GM13976 (cell line): ENCODE results near the gene CCRL2.

Experiments
- DNase-seq: peaks from one replicate; pipeline ENCODE4 v3.0.0; 2012; ENCODE audit warnings: low spot score
- in situ Hi-C: fragments of 300-500 bp; cut with MboI; formaldehyde crosslinking; loops from one replicate; pipeline ENCODE4 v1.12.0; 2022; ENCODE audit warnings: low sequenced_read_pairs, mixed read lengths, inconsistent platforms; ENCODE audit not compliant: unreplicated experiment
- TF ChIP-seq, protein P1 (sequence below): IDR thresholded peaks from 2 replicates; pipeline ENCODE4 v1.5.1; 2012; ENCODE audit warnings: borderline replicate concordance, mild to moderate bottlenecking; ENCODE audit not compliant: insufficient read depth; ENCODE audit errors: extremely low read depth, missing control alignments, control extremely low read depth

CCRL2 gene

DNA sequence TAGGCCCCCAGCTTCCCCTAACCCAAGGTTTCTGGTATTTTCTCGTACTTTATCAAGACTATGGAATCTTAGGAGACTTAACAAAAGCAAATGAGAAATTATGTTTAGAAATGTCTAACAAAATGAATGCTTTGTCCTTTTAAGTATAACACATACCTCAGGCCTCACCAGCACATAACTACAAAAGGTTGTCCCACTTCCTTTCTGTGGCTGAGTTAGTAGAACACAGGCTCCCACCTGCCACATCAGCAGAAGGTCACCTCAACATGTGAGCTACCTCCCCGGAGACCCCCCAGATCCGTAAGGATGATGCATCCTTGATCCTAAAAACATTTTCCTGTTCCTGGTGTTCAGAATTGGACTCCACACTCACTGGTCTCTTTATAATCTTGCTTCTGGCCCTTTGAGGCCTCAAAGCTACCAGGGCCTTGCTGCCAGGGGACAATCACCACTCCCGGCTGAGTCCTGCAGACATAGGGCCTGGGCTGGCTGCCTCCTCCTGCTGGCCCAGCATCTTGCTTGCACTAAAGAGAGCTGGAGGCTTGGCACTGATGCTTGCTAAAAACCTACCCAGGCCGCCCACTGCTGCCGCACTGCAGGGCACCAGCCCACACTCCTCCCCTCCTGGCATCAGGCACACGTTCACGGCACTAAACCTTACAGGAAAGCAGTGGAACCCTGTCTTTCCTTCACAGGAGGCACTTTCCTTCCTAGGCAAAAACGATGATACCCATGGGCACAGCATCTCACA lies 2.9 kb downstream of the CCRL2 start:
- in situ Hi-C loops: no loop called here

GRCh38 chr3:46410669-46411068 lies 3.6 kb downstream of the CCRL2 start:
- in situ Hi-C loops: no loop called here
- no peak for DNase-seq
- TF ChIP-seq, protein P1, sequence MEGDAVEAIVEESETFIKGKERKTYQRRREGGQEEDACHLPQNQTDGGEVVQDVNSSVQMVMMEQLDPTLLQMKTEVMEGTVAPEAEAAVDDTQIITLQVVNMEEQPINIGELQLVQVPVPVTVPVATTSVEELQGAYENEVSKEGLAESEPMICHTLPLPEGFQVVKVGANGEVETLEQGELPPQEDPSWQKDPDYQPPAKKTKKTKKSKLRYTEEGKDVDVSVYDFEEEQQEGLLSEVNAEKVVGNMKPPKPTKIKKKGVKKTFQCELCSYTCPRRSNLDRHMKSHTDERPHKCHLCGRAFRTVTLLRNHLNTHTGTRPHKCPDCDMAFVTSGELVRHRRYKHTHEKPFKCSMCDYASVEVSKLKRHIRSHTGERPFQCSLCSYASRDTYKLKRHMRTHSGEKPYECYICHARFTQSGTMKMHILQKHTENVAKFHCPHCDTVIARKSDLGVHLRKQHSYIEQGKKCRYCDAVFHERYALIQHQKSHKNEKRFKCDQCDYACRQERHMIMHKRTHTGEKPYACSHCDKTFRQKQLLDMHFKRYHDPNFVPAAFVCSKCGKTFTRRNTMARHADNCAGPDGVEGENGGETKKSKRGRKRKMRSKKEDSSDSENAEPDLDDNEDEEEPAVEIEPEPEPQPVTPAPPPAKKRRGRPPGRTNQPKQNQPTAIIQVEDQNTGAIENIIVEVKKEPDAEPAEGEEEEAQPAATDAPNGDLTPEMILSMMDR: no peak

More for the DNA sequence above, 2.9 kb downstream of the CCRL2 start:
- DNase-seq: no peak
- TF ChIP-seq, protein P1: no peak

GRCh38 chr3:46411271-46411670 lies 4.2 kb downstream of the CCRL2 start:
- TF ChIP-seq, protein P1: no peak
- no peak for DNase-seq
- in situ Hi-C loops: no loop called here

GRCh38 chr3:46412786-46413298 lies 5.8 kb downstream of the CCRL2 start:
- in situ Hi-C loops: no loop called here
- no peak for DNase-seq
- TF ChIP-seq, protein P1: no peak

- TF ChIP-seq, protein P1: no peak
- no peak for DNase-seq
- in situ Hi-C loops: no loop called here
Measured at GRCh38 chr3:46413951-46414350, 6.9 kb downstream of the CCRL2 start.

GRCh38 chr3:46414739-46415138 lies 7.7 kb downstream of the CCRL2 start:
- TF ChIP-seq, protein P1: no peak

More at GRCh38 chr3:46414739-46415138, 7.7 kb downstream of the CCRL2 start:
- in situ Hi-C loops: no loop called here
- DNase-seq: no peak
